ENCODE results near the gene H2AZ2. TPM values are rescaled to one million over a fixed set of nuclear protein-coding genes. Genes with fewer than 3 reads are reported as not detected.
"Not testable (repeated sequence)": the region's sequence is repeated elsewhere in the genome, so short reads cannot be mapped to it uniquely, and the experiment has no call there.

The H2AZ2 gene
- total RNA-seq, 4 donors from 2014 or later = 99.6 to 418 (median 115) TPM

DNA sequence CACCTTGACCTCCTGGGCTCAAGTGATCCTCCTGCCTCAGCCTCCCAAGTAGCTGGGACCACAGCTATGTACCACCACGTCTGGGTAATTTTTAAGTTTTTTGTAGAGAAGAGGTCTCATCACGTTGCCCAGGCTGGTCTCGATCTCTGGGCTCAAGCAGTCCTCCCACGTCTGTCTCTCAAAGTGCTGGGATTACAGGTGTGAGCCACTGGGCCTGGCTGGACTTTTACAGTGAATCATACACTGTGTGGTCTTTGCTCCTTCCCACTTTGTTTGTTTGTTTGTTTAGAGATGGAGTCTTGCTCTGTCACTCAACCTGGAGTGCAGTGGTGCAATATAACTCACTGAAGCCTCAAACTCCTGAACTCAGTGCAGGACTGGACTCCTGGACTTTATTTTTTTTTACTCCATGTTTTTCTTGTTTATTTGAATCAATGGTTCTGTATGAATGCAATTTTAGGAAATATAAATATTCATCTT, 38.9 kb downstream of the H2AZ2 start:
- no peak for DNase-seq
- 79 to 82% methylated on average over 2 to 4 of the region's 4 CpGs for WGBS, 2 donors (ENCODE audit: low coverage in 1 of 2)
- no peak overlapping the region for H3K27ac ChIP-seq
- no peak overlapping the region for H3K4me3 ChIP-seq
- intact Hi-C loops (cut with DNase I; ENCODE audit: low total_unique reads) = no loop called here
- peaks cover 0 to 6% (median 0%) of the 10 kb centered on the region in 4 donors for H3K36me3 ChIP-seq
- H3K4me1 ChIP-seq = peaks cover 0 to 4% (median 0%) of the 10 kb centered on the region in 4 donors
- TF ChIP-seq CTCF (IDR thresholded peaks at IDR 0.05) = no peak
- no peak for TF ChIP-seq POLR2AphosphoS5 (IDR thresholded peaks at IDR 0.05)
- TF ChIP-seq POLR2A (IDR thresholded peaks at IDR 0.05) = no peak
- no peak for TF ChIP-seq EP300 (IDR thresholded peaks at IDR 0.05; ENCODE audit: low read depth)
- H3K9me3 ChIP-seq = no peaks in the 10 kb centered on the region
- in situ Hi-C loops (cut with MboI; ENCODE audit: low pct_ligation_motif_present in 1 of 4, low pct_unique_long_range_greater_than_20kb in 1 of 4, low sequenced_read_pairs in 3 of 4) = no loop called here
- H3K27me3 ChIP-seq = no peaks in the 10 kb centered on the region

DNA sequence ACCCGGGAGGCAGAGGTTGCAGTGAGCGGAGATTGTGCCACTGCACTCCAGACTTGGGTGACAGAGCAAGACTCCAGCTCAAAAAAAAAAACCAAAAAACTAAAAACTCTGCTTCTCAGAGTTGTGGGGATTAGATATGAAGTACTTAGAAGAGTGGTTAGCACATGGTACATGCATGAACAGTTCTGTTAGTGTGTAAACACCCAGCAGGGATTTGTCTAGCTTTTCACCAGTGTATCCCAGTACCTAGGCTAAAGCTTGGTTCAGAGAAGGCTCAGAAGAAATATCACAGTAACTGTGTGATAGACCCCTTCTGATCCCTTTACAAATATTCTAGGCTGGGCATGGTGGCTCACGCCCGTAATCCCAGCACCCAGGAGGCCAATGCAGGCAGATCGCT, 41.9 kb downstream of the H2AZ2 start:
- Histone ChIP-seq H3K9me3 (no peaks in the 10 kb centered on the region), H3K27ac (no peak overlapping the region), H3K4me1 (peaks cover 0 to 3% (median 0%) of the 10 kb centered on the region in 4 donors), H3K4me3 (no peak overlapping the region), H3K36me3 (peaks cover 0 to 32% (median 12%) of the 10 kb centered on the region in 4 donors), H3K27me3 (no peaks in the 10 kb centered on the region)
- in situ Hi-C loops (cut with MboI; ENCODE audit: low pct_ligation_motif_present in 1 of 4, low pct_unique_long_range_greater_than_20kb in 1 of 4, low sequenced_read_pairs in 3 of 4) = no loop called here
- WGBS, 2 donors (ENCODE audit: low coverage in 1 of 2) = 95% methylated on average over 5 of the region's 5 CpGs; no CpG with 5 or more reads in 1 of the 2 donors
- DNase-seq = no peak
- intact Hi-C loops (cut with DNase I; ENCODE audit: low total_unique reads) = no loop called here
- no peak for TF ChIP-seq POLR2A (IDR thresholded peaks at IDR 0.05)
- no peak for TF ChIP-seq CTCF (IDR thresholded peaks at IDR 0.05)
- no peak for TF ChIP-seq EP300 (IDR thresholded peaks at IDR 0.05; ENCODE audit: low read depth)
- no peak for TF ChIP-seq POLR2AphosphoS5 (IDR thresholded peaks at IDR 0.05)

DNA sequence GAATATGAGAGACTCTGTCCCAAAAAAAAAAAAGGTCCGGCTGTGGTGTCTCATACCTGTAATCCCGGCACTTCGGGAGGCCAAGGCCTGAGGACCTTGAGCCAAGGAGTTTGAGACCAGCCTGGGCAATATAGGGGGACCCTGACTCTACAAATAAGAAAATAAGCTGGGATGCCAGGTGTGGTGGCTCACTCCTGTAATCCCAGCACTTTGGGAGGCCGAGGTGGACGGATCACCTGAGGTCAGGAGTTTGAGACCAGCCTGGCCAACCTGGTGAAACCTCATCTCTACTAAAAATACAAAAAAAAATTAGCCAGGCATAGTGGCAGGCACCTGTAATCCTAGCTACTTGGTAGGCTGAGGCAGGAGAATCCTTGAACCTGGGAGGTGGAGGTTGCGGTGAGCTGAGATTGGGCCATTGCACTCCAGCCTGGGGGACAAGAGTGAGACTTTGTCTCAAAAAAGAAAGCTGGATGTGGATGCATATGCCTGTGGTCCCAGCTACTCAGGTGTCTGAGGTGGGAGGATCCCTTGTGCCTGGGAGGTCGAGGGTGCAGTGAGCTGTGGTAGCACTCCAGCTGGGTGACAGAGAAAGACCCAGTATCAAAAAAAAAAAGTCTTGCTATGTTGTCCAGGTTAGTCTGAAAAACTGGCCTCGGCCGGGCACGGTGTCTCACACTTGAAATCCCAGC, 43.9 kb downstream of the H2AZ2 start:
- H3K4me1 ChIP-seq; H3K9me3 ChIP-seq; H3K27ac ChIP-seq; H3K27me3 ChIP-seq; intact Hi-C loops (cut with DNase I; ENCODE audit: low total_unique reads); in situ Hi-C loops (cut with MboI; ENCODE audit: low pct_ligation_motif_present in 1 of 4, low pct_unique_long_range_greater_than_20kb in 1 of 4, low sequenced_read_pairs in 3 of 4); DNase-seq; H3K4me3 ChIP-seq: not testable (repeated sequence)
- H3K36me3 ChIP-seq = peaks cover 0 to 48% (median 22%) of the 10 kb centered on the region in 4 donors
- 92 to 93% methylated on average over 7 to 10 of the region's 10 CpGs for WGBS, 2 donors (ENCODE audit: low coverage in 1 of 2)

DNA sequence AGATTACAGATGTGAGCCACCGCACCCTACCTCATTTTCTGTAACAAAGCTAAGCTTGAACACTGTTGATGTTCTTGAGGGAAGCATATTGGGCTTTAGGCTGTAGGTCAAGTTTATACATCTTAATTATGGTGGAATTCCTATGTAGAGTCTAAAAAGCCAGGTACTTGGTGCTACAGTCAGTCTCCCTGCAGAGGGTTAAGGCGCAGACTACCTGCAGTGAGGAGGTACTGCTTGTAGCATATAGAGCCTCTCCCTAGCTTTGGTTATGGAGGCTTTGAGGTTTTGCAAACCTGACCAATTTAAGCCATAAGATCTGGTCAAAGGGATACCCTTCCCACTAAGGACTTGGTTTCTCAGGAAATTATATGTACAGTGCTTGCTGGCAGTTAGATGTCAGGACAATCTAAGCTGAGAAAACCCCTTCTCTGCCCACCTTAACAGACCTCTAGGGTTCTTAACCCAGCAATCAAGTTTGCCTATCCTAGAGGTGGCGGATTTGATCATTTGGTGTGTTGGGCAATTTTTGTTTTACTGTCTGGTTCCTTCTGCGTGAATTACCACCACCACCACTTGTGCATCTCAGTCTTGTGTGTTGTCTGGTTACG, 45.4 kb downstream of the H2AZ2 start:
- Histone ChIP-seq H3K4me3 (no peak overlapping the region), H3K4me1 (peaks cover 8 to 23% (median 16%) of the 10 kb centered on the region in 4 donors), H3K27ac (no peak overlapping the region), H3K36me3 (peaks cover 0 to 48% (median 23%) of the 10 kb centered on the region in 4 donors), H3K9me3 (no peaks in the 10 kb centered on the region), H3K27me3 (no peaks in the 10 kb centered on the region)
- in situ Hi-C loops (cut with MboI; ENCODE audit: low pct_ligation_motif_present in 1 of 4, low pct_unique_long_range_greater_than_20kb in 1 of 4, low sequenced_read_pairs in 3 of 4) (no loop called here), intact Hi-C loops (cut with DNase I; ENCODE audit: low total_unique reads) (no loop called here)
- 94 to 96% methylated on average over 3 to 5 of the region's 5 CpGs for WGBS, 2 donors (ENCODE audit: low coverage in 1 of 2)
- no peak for DNase-seq
- TF ChIP-seq CTCF (IDR thresholded peaks at IDR 0.05) = no peak
